Kidney (tissue), 14 donors: ENCODE data around the gene EHBP1. TPM values are rescaled to one million over a fixed set of nuclear protein-coding genes. Genes with fewer than 3 reads are reported as not detected.

Experiments
- DNase-seq, 5 donors: peaks; one replicate each; pipeline ENCODE4 v3.0.0-alpha.2; 2013 to 2020
- FAIRE-seq: peaks from 2 replicates; lab custom pipeline; 2012; peaks lifted over from hg19 to GRCh38; lab: Jason Lieb, UNC
- H3K27ac ChIP-seq, 2 donors: one replicate each; pipeline ENCODE4 v1.7.0; 2013; ENCODE audit warnings: low read depth in 2 of 2, low read length in 2 of 2, inconsistent platforms in 1 of 2
- H3K27me3 ChIP-seq: one replicate; pipeline ENCODE4 v1.7.1; 2013; ENCODE audit warnings: low read length, inconsistent platforms; ENCODE audit not compliant: control insufficient read depth, insufficient read depth
- H3K36me3 ChIP-seq, 3 donors: one replicate each; pipeline versions ENCODE4 v1.7.0 to v1.7.1; 2013; ENCODE audit warnings: low read length in 3 of 3, control low read depth in 1 of 3, inconsistent platforms in 1 of 3; ENCODE audit not compliant: insufficient read depth in 3 of 3, control insufficient read depth in 2 of 3
- H3K4me1 ChIP-seq, 3 donors: one replicate each; pipeline versions ENCODE4 v1.7.0 to v1.7.1; 2013; ENCODE audit warnings: low read length in 3 of 3, inconsistent platforms in 1 of 3, low read depth in 1 of 3; ENCODE audit not compliant: control insufficient read depth in 2 of 3, insufficient read depth in 2 of 3
- H3K4me3 ChIP-seq, 3 donors: one replicate each; pipeline versions ENCODE4 v1.7.0 to v1.8.1; 2013; ENCODE audit warnings: low read length in 3 of 3, control low read depth in 1 of 3, inconsistent platforms in 1 of 3
- H3K9ac ChIP-seq, 3 donors: one replicate each; pipeline versions ENCODE4 v1.7.0 to v1.7.1; 2013; ENCODE audit warnings: low read length in 3 of 3, control low read depth in 1 of 3, inconsistent platforms in 1 of 3
- H3K9me3 ChIP-seq, 3 donors: one replicate each; pipeline versions ENCODE4 v1.7.0 to v1.7.1; 2013; ENCODE audit warnings: low read length in 3 of 3, control low read depth in 1 of 3, inconsistent platforms in 1 of 3; ENCODE audit not compliant: control insufficient read depth in 2 of 3, insufficient read depth in 1 of 3
- intact Hi-C: fragments of 100-400 bp; cut with DNase I; formaldehyde crosslinking; loops from one replicate; pipeline ENCODE4 v1.11.1; 2022
- polyA plus RNA-seq: library from polyadenylated mRNA; stranded (reverse); fragments of 350-450 nt; fragmentation: Illumina TruSeq; extraction: RNeasy Lipid Tissue Mini Kit (QIAGEN cat#74804); gene quantifications from one replicate; pipeline ENCODE4 v1.2.3, GENCODE V29; 2014; ENCODE audit warnings: low read depth, low replicate concordance; ENCODE audit not compliant: insufficient read depth
- total RNA-seq: library from RNA; stranded (reverse); fragmentation: NEBNext Ultra II Directional; extraction: Animal tissue kit (Norgen Biotek cat#: 25700); gene quantifications from one replicate; pipeline ENCODE4 v1.2.1, GENCODE V29; 2021
- TF ChIP-seq, protein P1 (sequence below): IDR thresholded peaks from 3 replicates; pipeline ENCODE4 v1.5.1; 2012; ENCODE audit warnings: mild to moderate bottlenecking, moderate library complexity, borderline replicate concordance; ENCODE audit not compliant: insufficient read depth; ENCODE audit errors: extremely low read depth
- donor health status: control.
- donor health status: control.
- donor health status: control.
- donor health status: control.
- donor health status: control.
- donor health status: DM: yes; HTN: yes; CAD: no.
- donor health status: Normal renal cell carcinoma (clear cell type).

The EHBP1 gene
- total and polyA plus RNA-seq, 2 donors from 2014 or later: 12.5 to 42.7 TPM

DNA sequence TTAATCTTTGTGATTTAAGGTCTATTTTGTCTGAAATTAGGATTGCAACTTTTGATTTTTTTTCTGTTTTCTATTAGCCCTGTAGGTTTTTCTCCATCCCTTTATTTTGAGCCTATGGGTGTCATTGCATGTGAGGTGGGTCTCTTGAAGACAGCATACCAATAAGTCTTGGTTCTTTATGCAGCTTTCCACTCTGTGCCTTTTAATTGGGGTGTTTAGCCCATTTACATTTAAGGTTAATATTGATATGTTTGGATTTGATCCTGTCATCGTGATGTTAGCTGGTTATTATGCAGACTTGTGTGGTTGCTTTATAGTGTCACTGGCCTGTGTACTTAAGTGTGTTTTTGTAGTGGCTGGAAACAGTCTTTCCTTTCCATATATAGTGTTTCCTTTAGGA, 17.7 kb downstream of the EHBP1 start:
- no peak overlapping the region for H3K4me3 ChIP-seq
- peaks cover 0 to 8% (median 0%) of the 10 kb centered on the region in 3 donors for H3K4me1 ChIP-seq
- H3K27ac ChIP-seq: no peak overlapping the region
- H3K9ac ChIP-seq: no peak overlapping the region
- no peak for FAIRE-seq
- intact Hi-C loops: no loop called here
- DNase-seq: no peak
- no peaks in the 10 kb centered on the region for H3K27me3 ChIP-seq
- TF ChIP-seq, protein P1, sequence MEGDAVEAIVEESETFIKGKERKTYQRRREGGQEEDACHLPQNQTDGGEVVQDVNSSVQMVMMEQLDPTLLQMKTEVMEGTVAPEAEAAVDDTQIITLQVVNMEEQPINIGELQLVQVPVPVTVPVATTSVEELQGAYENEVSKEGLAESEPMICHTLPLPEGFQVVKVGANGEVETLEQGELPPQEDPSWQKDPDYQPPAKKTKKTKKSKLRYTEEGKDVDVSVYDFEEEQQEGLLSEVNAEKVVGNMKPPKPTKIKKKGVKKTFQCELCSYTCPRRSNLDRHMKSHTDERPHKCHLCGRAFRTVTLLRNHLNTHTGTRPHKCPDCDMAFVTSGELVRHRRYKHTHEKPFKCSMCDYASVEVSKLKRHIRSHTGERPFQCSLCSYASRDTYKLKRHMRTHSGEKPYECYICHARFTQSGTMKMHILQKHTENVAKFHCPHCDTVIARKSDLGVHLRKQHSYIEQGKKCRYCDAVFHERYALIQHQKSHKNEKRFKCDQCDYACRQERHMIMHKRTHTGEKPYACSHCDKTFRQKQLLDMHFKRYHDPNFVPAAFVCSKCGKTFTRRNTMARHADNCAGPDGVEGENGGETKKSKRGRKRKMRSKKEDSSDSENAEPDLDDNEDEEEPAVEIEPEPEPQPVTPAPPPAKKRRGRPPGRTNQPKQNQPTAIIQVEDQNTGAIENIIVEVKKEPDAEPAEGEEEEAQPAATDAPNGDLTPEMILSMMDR: no peak
- H3K9me3 ChIP-seq: no peaks in the 10 kb centered on the region
- no peaks in the 10 kb centered on the region for H3K36me3 ChIP-seq

DNA sequence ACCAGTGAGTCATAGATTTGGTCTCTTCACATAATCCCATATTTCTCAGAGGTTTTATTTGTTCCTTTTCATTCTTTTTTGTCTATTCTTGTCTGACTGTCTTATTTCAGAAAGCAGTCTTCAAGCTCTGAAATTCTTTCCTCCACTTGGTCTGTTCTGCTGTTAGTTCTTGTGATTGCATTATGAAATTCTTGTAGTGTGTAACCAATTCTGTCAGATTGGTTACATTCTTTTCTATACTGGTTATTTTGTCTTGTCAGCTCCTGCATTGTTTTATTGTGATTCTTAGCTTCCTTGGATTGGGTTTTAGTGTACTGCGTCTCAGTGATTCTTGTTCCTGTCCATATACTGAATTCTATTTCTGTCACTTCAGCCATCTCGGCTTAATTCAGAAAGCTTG, 18.6 kb downstream of the EHBP1 start:
- no peak for DNase-seq
- Histone ChIP-seq H3K4me3 (no peak overlapping the region), H3K9ac (no peak overlapping the region), H3K27me3 (no peaks in the 10 kb centered on the region), H3K36me3 (no peaks in the 10 kb centered on the region), H3K9me3 (no peaks in the 10 kb centered on the region), H3K4me1 (peaks cover 0 to 8% (median 0%) of the 10 kb centered on the region in 3 donors), H3K27ac (no peak overlapping the region)
- no peak for FAIRE-seq
- TF ChIP-seq, protein P1: no peak
- intact Hi-C loops: no loop called here

DNA sequence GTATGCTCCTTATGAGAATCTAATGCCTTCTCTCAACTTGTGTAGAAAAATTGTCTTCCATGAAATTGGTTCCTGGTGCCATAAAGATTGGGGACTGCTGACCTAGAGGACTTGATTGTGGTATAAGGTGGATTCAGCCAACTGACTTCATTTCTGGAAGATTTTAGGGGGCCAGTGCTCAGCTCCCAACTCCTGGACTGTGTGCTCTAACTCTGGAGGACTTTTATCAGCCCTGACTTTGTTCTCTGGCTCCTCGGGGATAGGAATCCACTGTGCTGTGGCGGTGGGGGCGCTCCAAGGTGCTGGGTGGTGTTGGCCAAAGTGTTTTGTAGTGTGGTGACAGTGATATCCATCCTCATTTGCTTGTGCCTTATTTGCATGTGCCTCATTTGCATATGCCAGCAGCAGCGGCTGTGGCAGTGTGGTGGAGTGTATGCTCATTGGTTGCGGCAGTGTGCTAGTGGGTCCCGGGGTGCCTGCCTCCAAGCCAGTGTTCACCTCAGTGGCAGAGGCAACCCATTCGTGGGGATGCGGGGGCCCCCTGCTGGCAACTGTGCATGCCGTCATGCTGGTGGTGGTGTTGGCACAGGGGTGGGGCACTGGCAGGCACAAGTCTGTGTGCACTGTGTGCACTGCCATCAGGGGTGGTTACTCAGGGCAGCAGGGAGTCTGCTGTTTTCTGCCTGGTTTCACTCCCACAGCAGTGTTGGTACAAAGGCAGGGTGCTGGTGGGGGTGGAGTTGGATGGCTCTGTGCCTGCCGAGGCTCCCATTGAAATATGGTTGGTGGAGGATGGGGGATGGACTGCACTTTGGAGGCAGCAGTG, 19.6 kb downstream of the EHBP1 start:
- FAIRE-seq (no peak), DNase-seq (no peak)
- H3K27ac ChIP-seq: no peak overlapping the region
- peaks cover 0 to 8% (median 0%) of the 10 kb centered on the region in 3 donors for H3K4me1 ChIP-seq
- TF ChIP-seq, protein P1: peak; percentile 8
- H3K4me3 ChIP-seq: no peak overlapping the region
- H3K9me3 ChIP-seq: no peaks in the 10 kb centered on the region
- no peaks in the 10 kb centered on the region for H3K27me3 ChIP-seq
- H3K36me3 ChIP-seq: no peaks in the 10 kb centered on the region
- intact Hi-C loops: no loop called here
- no peak overlapping the region for H3K9ac ChIP-seq
